ENCODE measurements around the gene CAPN13.

Gene CAPN13

GRCh38 chr2:30772021-30772705 lies 35.1 kb downstream of the CAPN13 start:
- H3K4me3 ChIP-seq (ENCODE audit: low read length in 2 of 2) = no peak overlapping the region
- H3K4me2 ChIP-seq (ENCODE audit: insufficient read depth, low read length, poor library complexity, severe bottlenecking) = no peak overlapping the region
- DNase-seq (ENCODE audit: low spot score) = no peak
- H3K23ac ChIP-seq (ENCODE audit: low read depth, low read length, poor library complexity) = no peak overlapping the region
- H3K36me3 ChIP-seq (replicated peaks in 1 of 2; ENCODE audit: control insufficient read depth in 2 of 2, insufficient read depth in 2 of 2, low read length in 2 of 2) = no peaks in the 10 kb centered on the region
- H2AK5ac ChIP-seq (ENCODE audit: low read depth, low read length) = no peak overlapping the region
- no peak overlapping the region for H3K4ac ChIP-seq (ENCODE audit: low read length)
- no peak overlapping the region for H3K27ac ChIP-seq (replicated peaks; ENCODE audit: low read length)
- H3K18ac ChIP-seq (ENCODE audit: low read length) = no peak overlapping the region
- H3K9me3 ChIP-seq (replicated peaks in 1 of 2; ENCODE audit: control insufficient read depth in 2 of 2, insufficient read depth in 1 of 2, low read depth in 1 of 2, low read length in 2 of 2) = no peaks in the 10 kb centered on the region
- H3K9ac ChIP-seq (ENCODE audit: low read depth, low read length, poor library complexity) = no peak overlapping the region
- H2BK15ac ChIP-seq (ENCODE audit: low read length) = no peak overlapping the region
- H4K91ac ChIP-seq (ENCODE audit: low read depth, low read length, poor library complexity) = no peak overlapping the region
- no peaks in the 10 kb centered on the region for H3K79me1 ChIP-seq (ENCODE audit: low read depth, low read length)
- H3K4me1 ChIP-seq (ENCODE audit: control insufficient read depth in 2 of 2, insufficient read depth in 1 of 2, low read depth in 1 of 2, low read length in 2 of 2) = peaks cover 0 to 8% of the 10 kb centered on the region in 2 donors
- H3K27me3 ChIP-seq (ENCODE audit: control insufficient read depth in 3 of 3, insufficient read depth in 3 of 3, low read depth in 1 of 3, low read length in 3 of 3) = peaks cover 0 to 3% (median 0%) of the 10 kb centered on the region in 3 experiments
- H2AFZ ChIP-seq (ENCODE audit: low read length) = no peak overlapping the region
- WGBS, 2 donors (ENCODE audit: extremely low coverage in 2 of 2, insufficient read length in 2 of 2, insufficient replicate concordance in 1 of 2) = no CpG with 5 or more reads among the region's 3 CpGs
- H3K14ac ChIP-seq (ENCODE audit: low read length) = no peak overlapping the region
- H2BK120ac ChIP-seq (ENCODE audit: low read depth, low read length) = no peak overlapping the region
- no peak overlapping the region for H2BK12ac ChIP-seq (ENCODE audit: low read length)
- no peak overlapping the region for H2BK5ac ChIP-seq (ENCODE audit: low read length)
- no peak overlapping the region for H4K8ac ChIP-seq (ENCODE audit: low read depth, low read length)

- no peak overlapping the region for H3K4me3 ChIP-seq (ENCODE audit: low read length in 2 of 2)
- H2BK12ac ChIP-seq (ENCODE audit: low read length) = no peak overlapping the region
- peak overlapping the region; percentile 8 for H3K23ac ChIP-seq (ENCODE audit: low read depth, low read length, poor library complexity)
- no peak overlapping the region for H2BK5ac ChIP-seq (ENCODE audit: low read length)
- no peaks in the 10 kb centered on the region for H3K27me3 ChIP-seq (ENCODE audit: control insufficient read depth in 3 of 3, insufficient read depth in 3 of 3, low read depth in 1 of 3, low read length in 3 of 3)
- H3K14ac ChIP-seq (ENCODE audit: low read length) = no peak overlapping the region
- H2AK5ac ChIP-seq (ENCODE audit: low read depth, low read length) = no peak overlapping the region
- H2AFZ ChIP-seq (ENCODE audit: low read length) = no peak overlapping the region
- no peak overlapping the region for H3K9ac ChIP-seq (ENCODE audit: low read depth, low read length, poor library complexity)
- H4K8ac ChIP-seq (ENCODE audit: low read depth, low read length) = no peak overlapping the region
- WGBS, 2 donors (ENCODE audit: extremely low coverage in 2 of 2, insufficient read length in 2 of 2, insufficient replicate concordance in 1 of 2) = no CpG with 5 or more reads among the region's 11 CpGs
- H3K4me1 ChIP-seq (ENCODE audit: control insufficient read depth in 2 of 2, insufficient read depth in 1 of 2, low read depth in 1 of 2, low read length in 2 of 2) = peaks cover 0 to 8% of the 10 kb centered on the region in 2 donors
- H4K91ac ChIP-seq (ENCODE audit: low read depth, low read length, poor library complexity) = no peak overlapping the region
- no peaks in the 10 kb centered on the region for H3K9me3 ChIP-seq (replicated peaks in 1 of 2; ENCODE audit: control insufficient read depth in 2 of 2, insufficient read depth in 1 of 2, low read depth in 1 of 2, low read length in 2 of 2)
- no peak overlapping the region for H2BK120ac ChIP-seq (ENCODE audit: low read depth, low read length)
- no peaks in the 10 kb centered on the region for H3K79me1 ChIP-seq (ENCODE audit: low read depth, low read length)
- H3K18ac ChIP-seq (ENCODE audit: low read length) = no peak overlapping the region
- no peak for DNase-seq (ENCODE audit: low spot score)
- no peak overlapping the region for H3K27ac ChIP-seq (replicated peaks; ENCODE audit: low read length)
- H3K4ac ChIP-seq (ENCODE audit: low read length) = no peak overlapping the region
- no peak overlapping the region for H2BK15ac ChIP-seq (ENCODE audit: low read length)
- no peak overlapping the region for H3K4me2 ChIP-seq (ENCODE audit: insufficient read depth, low read length, poor library complexity, severe bottlenecking)
- H3K36me3 ChIP-seq (replicated peaks in 1 of 2; ENCODE audit: control insufficient read depth in 2 of 2, insufficient read depth in 2 of 2, low read length in 2 of 2) = no peaks in the 10 kb centered on the region
These were observed 36.2 kb downstream of the CAPN13 start for GRCh38 chr2:30770816-30771576.

- H3K9me3 ChIP-seq (replicated peaks in 1 of 2; ENCODE audit: control insufficient read depth in 2 of 2, insufficient read depth in 1 of 2, low read depth in 1 of 2, low read length in 2 of 2) = no peaks in the 10 kb centered on the region
- no peak overlapping the region for H2BK12ac ChIP-seq (ENCODE audit: low read length)
- H3K4me2 ChIP-seq (ENCODE audit: insufficient read depth, low read length, poor library complexity, severe bottlenecking) = no peak overlapping the region
- no peak overlapping the region for H2AFZ ChIP-seq (ENCODE audit: low read length)
- H3K23ac ChIP-seq (ENCODE audit: low read depth, low read length, poor library complexity) = no peak overlapping the region
- no peaks in the 10 kb centered on the region for H3K27me3 ChIP-seq (ENCODE audit: control insufficient read depth in 3 of 3, insufficient read depth in 3 of 3, low read depth in 1 of 3, low read length in 3 of 3)
- no peak overlapping the region for H4K91ac ChIP-seq (ENCODE audit: low read depth, low read length, poor library complexity)
- WGBS, 2 donors (ENCODE audit: extremely low coverage in 2 of 2, insufficient read length in 2 of 2, insufficient replicate concordance in 1 of 2) = no CpG with 5 or more reads among the region's 10 CpGs
- no peaks in the 10 kb centered on the region for H3K36me3 ChIP-seq (replicated peaks in 1 of 2; ENCODE audit: control insufficient read depth in 2 of 2, insufficient read depth in 2 of 2, low read length in 2 of 2)
- H3K9ac ChIP-seq (ENCODE audit: low read depth, low read length, poor library complexity) = no peak overlapping the region
- H3K18ac ChIP-seq (ENCODE audit: low read length) = no peak overlapping the region
- H3K79me1 ChIP-seq (ENCODE audit: low read depth, low read length) = no peaks in the 10 kb centered on the region
- H3K4me1 ChIP-seq (ENCODE audit: control insufficient read depth in 2 of 2, insufficient read depth in 1 of 2, low read depth in 1 of 2, low read length in 2 of 2) = peaks cover 0 to 8% of the 10 kb centered on the region in 2 donors
- H3K4me3 ChIP-seq (ENCODE audit: low read length in 2 of 2) = no peak overlapping the region
- H2BK5ac ChIP-seq (ENCODE audit: low read length) = no peak overlapping the region
- DNase-seq (ENCODE audit: low spot score) = no peak
- no peak overlapping the region for H2BK120ac ChIP-seq (ENCODE audit: low read depth, low read length)
- H3K4ac ChIP-seq (ENCODE audit: low read length) = no peak overlapping the region
- no peak overlapping the region for H2BK15ac ChIP-seq (ENCODE audit: low read length)
- no peak overlapping the region for H2AK5ac ChIP-seq (ENCODE audit: low read depth, low read length)
- no peak overlapping the region for H4K8ac ChIP-seq (ENCODE audit: low read depth, low read length)
- no peak overlapping the region for H3K27ac ChIP-seq (replicated peaks; ENCODE audit: low read length)
- no peak overlapping the region for H3K14ac ChIP-seq (ENCODE audit: low read length)
These were observed 37.3 kb downstream of the CAPN13 start for GRCh38 chr2:30769891-30770462.

- H2BK120ac ChIP-seq (ENCODE audit: low read depth, low read length) = no peak overlapping the region
- no peak for DNase-seq (ENCODE audit: low spot score)
- no peak overlapping the region for H3K9ac ChIP-seq (ENCODE audit: low read depth, low read length, poor library complexity)
- no peak overlapping the region for H2AFZ ChIP-seq (ENCODE audit: low read length)
- H4K91ac ChIP-seq (ENCODE audit: low read depth, low read length, poor library complexity) = no peak overlapping the region
- no peak overlapping the region for H3K14ac ChIP-seq (ENCODE audit: low read length)
- no peak overlapping the region for H4K8ac ChIP-seq (ENCODE audit: low read depth, low read length)
- H2BK15ac ChIP-seq (ENCODE audit: low read length) = no peak overlapping the region
- no CpG with 5 or more reads among the region's 2 CpGs for WGBS, 2 donors (ENCODE audit: extremely low coverage in 2 of 2, insufficient read length in 2 of 2, insufficient replicate concordance in 1 of 2)
- H3K27me3 ChIP-seq (ENCODE audit: control insufficient read depth in 3 of 3, insufficient read depth in 3 of 3, low read depth in 1 of 3, low read length in 3 of 3) = no peaks in the 10 kb centered on the region
- no peak overlapping the region for H2AK5ac ChIP-seq (ENCODE audit: low read depth, low read length)
- no peaks in the 10 kb centered on the region for H3K79me1 ChIP-seq (ENCODE audit: low read depth, low read length)
- H3K36me3 ChIP-seq (replicated peaks in 1 of 2; ENCODE audit: control insufficient read depth in 2 of 2, insufficient read depth in 2 of 2, low read length in 2 of 2) = no peaks in the 10 kb centered on the region
- H3K18ac ChIP-seq (ENCODE audit: low read length) = no peak overlapping the region
- H3K4me2 ChIP-seq (ENCODE audit: insufficient read depth, low read length, poor library complexity, severe bottlenecking) = no peak overlapping the region
- H3K4ac ChIP-seq (ENCODE audit: low read length) = no peak overlapping the region
- H3K9me3 ChIP-seq (replicated peaks in 1 of 2; ENCODE audit: control insufficient read depth in 2 of 2, insufficient read depth in 1 of 2, low read depth in 1 of 2, low read length in 2 of 2) = no peaks in the 10 kb centered on the region
- no peak overlapping the region for H3K23ac ChIP-seq (ENCODE audit: low read depth, low read length, poor library complexity)
- no peak overlapping the region for H2BK12ac ChIP-seq (ENCODE audit: low read length)
- peaks cover 0 to 8% of the 10 kb centered on the region in 2 donors for H3K4me1 ChIP-seq (ENCODE audit: control insufficient read depth in 2 of 2, insufficient read depth in 1 of 2, low read depth in 1 of 2, low read length in 2 of 2)
- H3K4me3 ChIP-seq (ENCODE audit: low read length in 2 of 2) = no peak overlapping the region
- H3K27ac ChIP-seq (replicated peaks; ENCODE audit: low read length) = no peak overlapping the region
- H2BK5ac ChIP-seq (ENCODE audit: low read length) = peak overlapping the region; percentile 13
These were observed 37.8 kb downstream of the CAPN13 start for GRCh38 chr2:30769481-30769780.
